ENCODE results near the gene AUTS2.

AUTS2 gene

DNA sequence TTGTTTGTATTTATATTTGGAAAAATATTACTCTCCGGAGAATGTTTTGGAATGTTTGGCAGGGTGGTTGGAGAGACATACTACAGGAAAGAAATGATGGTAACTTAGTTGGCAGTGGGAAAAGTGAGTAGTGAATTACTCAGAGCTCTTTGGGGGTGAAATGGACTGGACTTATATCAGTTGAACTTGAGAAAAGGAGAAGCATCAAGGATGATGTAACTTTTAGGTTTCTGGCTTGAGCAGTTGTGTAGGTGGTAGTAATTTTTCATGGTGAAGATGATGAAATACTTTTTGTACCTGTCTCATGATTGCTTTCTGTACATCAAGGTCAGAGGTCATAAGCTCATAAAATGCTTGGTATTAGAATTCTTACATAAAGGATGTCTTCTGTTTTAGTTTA lies 617.2 kb downstream of the AUTS2 start:
- no peak for DNase-seq (ENCODE audit: low read depth in 1 of 2, low spot score in 1 of 2)

DNA sequence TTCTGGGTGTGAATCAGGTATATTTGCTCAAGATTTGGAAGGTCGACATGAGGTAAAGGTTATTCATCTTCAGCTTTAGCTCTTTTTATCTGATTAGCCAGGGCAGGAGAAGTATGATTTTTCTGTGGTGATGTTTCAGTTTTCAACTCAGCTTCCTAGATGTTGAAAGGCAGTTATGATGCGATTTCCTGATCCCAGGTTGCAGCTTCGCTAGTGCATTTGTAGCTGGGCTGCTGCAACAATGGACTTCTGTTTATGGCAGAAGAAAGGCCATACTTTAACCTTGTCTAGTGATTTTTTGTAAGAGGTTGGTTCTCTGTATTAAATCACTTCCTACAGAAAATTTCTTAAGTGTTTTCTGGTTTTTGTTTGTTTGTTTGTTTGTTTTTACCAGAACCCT lies 619.3 kb downstream of the AUTS2 start:
- DNase-seq (ENCODE audit: low read depth in 1 of 2, low spot score in 1 of 2), result no peak

DNA sequence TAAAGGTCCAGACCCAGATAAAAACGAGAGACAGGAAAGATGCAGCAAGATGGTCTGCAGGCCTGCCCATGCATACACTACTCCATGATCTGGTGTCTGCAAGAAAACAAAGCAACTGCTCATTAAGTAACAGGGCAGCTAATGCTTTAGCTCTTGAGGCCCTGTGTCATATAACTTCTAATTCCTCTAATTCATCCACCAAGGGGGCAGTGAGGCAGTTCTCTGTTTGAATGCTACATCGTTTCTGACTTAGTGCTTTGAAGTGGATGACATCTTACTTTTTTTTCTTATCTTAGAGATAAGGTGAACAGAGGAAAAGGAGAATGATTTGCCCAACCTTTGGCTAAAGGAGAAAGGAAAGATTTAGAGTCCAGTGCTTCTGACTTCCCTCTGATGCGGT lies 619.7 kb downstream of the AUTS2 start:
- no peak for DNase-seq (ENCODE audit: low read depth in 1 of 2, low spot score in 1 of 2)

DNA sequence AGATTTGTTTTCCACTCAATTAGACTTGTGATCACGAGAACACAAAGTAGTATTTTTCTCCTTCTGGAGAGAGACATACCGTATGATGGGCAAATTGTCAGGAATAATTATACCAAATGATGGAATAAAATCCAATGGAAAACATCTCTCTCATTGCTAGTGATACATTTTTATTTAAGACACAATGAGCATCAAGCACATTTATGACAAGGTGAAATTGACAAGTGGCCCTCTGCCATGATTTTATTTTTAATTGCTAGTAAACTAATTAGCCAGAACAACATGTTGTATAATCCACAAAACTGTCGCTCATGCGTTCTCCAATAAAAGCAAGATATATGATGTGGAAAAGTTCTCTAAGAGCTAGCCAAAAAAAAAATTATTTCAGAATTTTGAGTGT lies 620.8 kb downstream of the AUTS2 start:
- no peak for DNase-seq (ENCODE audit: low read depth in 1 of 2, low spot score in 1 of 2)

DNA sequence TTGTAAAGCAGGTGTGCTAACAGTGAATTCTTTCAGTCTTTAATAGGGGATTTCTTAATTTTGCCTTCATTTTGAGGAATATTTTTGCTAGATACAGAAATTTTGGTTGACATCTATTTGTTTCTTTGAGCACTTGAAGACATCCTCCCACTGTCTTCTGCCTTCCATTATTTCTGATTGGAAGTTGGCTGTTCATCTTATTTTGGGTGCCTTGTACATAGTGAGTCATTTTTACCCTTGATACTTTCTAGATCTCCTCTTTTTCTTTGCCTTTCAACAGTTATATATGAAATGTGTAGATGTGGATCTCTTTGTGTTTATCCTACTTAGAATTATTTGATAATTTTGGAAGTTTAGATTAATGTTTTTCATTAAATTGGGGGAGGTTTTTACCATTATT lies 631.0 kb downstream of the AUTS2 start:
- DNase-seq (ENCODE audit: low read depth in 1 of 2, low spot score in 1 of 2), result no peak

DNA sequence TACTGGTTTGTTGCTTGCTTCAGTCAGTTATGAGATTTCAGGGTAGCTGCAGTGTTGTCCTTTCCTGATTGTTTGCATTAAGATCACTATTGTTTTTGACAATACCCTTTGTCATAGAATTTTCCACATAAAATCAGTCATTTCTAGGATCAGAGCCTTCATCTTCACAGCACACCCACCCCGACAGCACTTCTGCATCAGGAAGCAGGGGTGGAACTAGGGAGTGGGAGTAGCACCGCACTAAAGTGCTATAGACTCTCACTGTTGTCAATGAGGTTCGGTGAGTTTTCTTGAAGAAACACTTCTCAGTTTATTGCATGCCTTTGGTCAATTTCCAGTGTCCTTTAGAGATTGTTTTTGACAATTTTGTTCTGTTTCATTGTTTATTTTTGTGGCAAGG lies 632.5 kb downstream of the AUTS2 start:
- DNase-seq (ENCODE audit: low read depth in 1 of 2, low spot score in 1 of 2), result no peak

DNA sequence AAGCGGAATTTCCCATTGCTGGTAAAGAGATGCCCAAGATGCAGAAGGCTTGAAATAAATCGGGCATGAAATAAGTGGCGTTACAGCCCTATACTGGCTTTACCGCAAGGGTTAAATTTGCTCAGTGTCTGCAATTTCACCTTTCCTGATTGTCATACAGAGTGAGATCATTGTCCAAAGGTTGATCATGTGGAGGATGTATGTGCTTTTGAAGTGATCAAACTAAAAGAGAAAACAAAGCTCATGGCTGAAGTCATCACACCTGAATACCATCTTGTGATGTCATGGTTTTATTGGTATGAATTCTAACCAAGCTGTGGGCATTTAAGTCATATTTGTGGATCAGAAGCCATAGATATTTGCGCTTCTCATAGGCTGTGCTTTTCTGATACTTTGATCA lies 635.5 kb downstream of the AUTS2 start:
- DNase-seq (ENCODE audit: low read depth in 1 of 2, low spot score in 1 of 2), result no peak

DNA sequence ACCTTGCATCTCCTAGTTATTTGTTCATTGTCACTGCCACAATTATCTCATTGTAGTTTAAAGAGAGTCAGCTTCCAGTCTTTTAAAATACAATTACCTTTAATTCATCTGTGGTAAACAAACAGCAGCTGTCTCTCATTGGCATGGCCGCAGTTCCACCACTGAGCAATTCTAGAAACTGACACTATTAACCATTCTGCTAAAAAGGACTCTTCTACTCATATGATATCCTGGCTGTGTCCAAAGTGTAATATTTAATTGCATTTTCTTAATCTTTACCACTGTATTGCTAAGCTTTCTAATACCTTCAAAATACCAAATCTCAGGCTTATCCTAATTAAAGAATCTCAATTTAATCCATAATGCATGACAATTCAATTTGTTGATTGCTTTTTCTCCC lies 639.0 kb downstream of the AUTS2 start:
- DNase-seq (ENCODE audit: low read depth in 1 of 2, low spot score in 1 of 2), result no peak

DNA sequence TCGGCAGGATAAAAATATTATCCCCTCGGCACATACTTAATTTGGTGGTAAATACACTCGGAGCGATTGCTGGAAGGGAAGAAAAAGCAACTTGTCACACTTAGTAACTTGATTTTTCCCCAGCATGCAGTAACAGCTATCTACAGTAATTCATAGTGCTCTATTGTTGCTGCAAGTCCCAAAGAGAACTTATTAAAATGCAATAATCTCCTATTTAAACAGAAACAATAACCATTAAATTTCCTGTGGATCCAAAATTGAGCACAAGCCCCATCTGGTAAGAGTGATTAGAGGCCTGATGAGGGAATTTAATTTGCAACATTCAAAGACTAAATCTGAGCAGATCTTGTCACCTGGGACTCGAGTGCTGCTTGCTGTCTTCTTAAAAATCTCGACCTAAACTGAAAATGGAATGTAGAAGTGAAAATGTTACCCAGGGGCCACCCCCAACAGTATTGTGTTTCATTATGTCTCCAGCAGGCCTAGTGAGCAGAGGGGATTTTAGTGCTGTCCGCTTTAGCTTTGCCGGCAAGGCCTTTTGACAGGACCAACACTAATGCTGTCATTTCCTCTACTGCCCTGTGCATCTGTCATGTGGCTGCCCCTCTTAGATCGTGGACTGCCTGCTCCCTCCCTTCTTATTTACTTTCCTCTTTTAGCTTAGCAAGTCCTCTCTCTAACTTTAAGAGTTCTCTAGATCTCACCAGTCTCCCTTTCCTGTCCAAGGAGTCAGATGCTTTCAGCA lies 639.7 kb downstream of the AUTS2 start:
- no peak for DNase-seq (ENCODE audit: low read depth in 1 of 2, low spot score in 1 of 2)

DNA sequence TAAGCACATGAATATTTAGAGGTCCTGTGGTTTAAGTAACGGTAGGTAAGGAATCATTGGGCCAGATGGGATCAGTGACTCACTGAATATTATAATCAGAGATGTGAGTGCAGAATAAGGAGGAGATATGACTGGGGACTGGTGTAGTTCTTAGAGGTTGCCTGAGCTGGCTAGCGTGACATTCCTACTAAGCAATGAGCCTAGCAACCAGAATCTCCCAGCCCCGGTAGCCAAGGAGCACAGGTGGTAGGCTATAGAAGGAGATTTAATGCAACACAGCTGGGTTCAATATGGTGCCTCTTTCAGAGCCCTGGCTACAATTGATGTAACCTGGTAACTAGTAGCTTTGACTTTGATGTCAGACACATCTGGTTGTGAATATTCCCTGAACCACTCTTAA lies 641.6 kb downstream of the AUTS2 start:
- DNase-seq (ENCODE audit: low read depth in 1 of 2, low spot score in 1 of 2), result no peak

DNA sequence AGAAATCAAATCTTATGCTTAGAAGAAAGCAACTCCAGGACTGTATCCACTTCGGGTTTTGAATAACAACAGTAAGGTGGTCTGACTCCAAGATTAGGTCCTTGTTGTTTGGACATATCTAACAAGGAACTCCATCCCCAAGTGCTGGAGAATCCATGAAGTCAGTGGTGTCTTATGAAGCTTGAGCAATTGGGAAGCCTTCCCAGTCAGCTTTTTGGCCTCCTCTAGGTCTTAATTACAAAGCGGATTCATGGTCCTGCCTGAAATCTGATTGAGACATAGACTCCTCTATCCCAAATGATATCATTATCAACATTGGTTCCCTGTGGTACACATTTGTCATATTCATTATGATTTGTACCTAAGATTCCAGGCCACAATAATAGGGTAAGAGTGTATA lies 642.6 kb downstream of the AUTS2 start:
- DNase-seq (ENCODE audit: low read depth in 1 of 2, low spot score in 1 of 2), result no peak

DNA sequence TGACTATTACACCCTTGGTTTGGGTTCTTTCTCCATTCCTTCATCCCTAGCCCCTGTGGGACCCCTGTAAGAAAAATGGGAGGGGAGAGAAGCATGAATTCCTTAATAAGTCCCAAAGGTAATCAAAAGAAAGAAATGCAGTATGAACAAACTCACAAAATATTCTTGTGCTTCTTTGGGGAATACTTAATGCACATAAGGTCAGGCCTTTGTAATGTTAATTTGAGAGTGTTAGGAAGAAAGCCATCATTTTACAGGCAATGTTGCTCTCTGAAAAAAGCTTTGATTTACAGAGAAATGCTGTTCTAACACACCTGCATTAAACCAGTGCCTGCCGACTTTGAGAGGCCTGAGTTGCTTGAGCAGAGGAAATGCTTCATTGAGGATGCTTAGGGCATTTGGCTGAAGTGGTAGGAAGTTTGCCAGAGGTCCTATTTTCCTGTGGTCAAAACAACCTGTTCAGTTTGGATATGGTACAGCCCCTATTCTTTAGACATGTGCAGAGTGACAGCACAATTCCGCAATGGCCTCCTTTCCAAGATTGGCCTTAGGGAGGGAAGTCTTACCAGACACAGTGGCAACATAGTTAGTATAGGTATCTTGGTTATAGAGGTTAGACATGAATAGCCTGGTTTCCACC lies 643.4 kb downstream of the AUTS2 start:
- no peak for DNase-seq (ENCODE audit: low read depth in 1 of 2, low spot score in 1 of 2)

DNA sequence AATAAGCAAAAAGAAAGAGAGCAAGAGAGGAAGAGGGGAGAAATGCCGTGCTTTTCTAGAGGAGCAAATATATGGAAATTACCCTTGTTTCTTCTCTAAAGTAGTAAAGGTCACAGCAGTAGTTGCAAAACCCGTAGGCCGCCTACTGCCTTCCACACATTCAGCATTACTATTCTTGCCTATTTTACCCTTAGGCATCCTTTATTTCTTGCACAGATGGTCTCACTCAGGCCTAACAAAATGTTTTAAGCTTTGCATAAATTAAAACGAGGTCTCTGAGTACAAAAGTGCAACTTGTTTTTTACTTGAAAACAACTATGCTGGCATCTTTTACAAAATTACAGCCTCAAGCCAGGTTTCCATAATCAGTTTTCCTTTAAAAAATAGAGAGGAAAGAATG lies 644.6 kb downstream of the AUTS2 start:
- no peak for DNase-seq (ENCODE audit: low read depth in 1 of 2, low spot score in 1 of 2)

DNA sequence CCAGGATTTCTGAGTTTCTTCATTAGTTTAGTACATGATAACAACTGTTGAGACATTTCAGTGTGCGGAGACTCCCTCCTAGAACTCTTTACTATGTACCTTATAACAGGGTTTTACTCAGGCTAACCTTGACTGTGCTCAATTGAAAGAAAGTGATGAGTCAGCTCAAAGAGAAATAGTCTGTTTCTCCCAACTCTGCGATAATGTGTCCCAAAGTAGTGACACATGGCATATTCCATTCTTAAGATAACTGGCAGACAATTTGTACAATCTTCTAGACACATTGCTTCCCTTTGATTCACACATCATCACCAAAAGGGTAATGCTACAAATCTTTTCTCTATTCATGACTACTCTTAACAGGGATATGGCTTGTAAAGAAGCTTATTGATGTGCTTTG lies 645.2 kb downstream of the AUTS2 start:
- DNase-seq (ENCODE audit: low read depth in 1 of 2, low spot score in 1 of 2), result no peak

DNA sequence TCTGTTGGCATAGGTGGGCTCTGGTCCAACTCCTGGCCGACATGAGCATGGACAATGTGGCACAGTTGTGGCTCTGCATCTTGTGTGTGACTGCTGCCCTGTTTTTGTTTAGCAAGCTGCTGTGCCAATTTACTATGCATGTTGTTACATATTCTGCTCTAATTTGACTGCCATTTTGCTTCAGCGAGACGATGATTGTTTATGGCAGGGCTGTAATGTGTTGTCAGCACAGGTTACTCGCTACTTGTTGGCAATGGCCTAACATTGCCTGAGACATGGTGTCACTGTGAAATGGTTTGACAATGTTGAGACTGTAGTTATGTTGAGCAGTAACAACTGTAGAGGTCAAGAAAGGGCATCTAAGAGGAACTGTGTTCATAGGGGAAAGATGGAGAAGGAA lies 659.6 kb downstream of the AUTS2 start:
- DNase-seq (ENCODE audit: low read depth in 1 of 2, low spot score in 1 of 2), result no peak

DNA sequence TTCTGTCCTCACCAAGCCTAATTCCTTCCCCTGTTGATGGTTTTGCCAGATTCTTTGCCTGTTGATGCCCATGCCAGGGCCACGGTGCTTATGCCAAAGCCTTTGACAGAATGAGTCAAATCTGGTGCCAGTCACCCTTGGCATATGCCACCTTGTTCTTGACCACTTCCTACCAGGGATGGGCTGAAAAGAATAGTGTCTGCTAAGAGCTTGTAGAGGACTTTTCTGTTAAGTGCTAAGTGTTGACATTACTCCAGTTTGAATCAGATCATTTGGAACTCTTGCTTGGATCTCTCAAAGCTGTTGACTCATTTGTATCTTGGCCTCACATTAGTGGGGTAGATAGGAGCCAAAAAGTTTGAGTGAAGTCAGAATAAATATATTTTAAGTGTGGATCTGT lies 661.2 kb downstream of the AUTS2 start:
- no peak for DNase-seq (ENCODE audit: low read depth in 1 of 2, low spot score in 1 of 2)

DNA sequence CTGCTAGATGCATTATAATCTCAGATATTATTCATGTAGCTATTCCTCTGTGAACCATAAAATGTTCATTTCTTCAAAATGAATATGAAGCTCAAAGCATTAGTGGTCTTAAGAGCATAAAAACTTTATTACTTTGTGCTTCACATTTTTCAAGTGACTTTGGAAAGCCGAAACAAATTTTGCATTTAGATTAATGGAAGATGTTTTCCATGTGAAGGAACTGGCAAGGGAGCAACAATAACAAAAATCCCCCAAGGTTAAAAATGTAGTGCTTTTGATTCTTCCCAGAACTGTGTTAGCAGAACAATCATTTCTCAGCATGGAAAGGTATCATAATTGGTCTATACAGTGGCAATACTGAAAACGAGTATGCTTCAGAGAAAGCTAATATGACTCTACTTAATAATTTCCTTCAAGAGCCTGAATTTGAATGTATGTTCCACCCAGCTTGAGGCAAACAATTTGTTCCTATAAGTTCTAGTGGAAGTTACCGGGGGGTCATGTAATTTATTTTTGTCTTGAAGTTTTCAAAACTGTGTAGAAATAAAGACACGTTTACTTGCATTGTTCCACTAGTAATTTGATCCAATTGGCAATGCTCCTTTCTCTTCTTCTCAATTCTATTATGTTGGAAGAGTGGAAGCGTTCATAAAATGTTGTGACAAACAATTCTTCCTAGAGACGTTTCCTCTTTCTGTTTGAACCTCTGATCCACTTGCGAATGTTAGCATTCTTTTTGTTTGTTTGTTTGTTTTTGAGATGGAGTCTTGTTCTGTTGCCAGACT lies 665.4 kb downstream of the AUTS2 start:
- DNase-seq (ENCODE audit: low read depth in 1 of 2, low spot score in 1 of 2), result no peak

DNA sequence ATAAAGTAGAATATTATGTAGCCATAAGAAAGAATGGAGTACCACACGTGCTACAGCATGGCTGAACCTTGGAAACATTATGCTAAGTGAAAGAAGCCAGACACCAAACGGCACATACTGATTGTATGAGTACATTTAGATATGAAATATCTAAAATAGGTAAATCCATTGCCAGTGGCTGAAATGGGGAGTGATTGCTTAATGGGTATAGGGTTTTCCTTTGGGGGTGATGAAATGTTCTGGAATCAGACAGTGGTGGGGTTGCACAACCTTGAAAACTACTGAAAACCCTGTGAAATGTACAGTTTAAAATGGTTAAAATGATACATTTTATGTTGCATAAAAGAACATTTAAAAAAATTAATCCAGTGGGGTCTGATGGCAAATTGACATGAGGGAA lies 667.9 kb downstream of the AUTS2 start:
- no peak for DNase-seq (ENCODE audit: low read depth in 1 of 2, low spot score in 1 of 2)

DNA sequence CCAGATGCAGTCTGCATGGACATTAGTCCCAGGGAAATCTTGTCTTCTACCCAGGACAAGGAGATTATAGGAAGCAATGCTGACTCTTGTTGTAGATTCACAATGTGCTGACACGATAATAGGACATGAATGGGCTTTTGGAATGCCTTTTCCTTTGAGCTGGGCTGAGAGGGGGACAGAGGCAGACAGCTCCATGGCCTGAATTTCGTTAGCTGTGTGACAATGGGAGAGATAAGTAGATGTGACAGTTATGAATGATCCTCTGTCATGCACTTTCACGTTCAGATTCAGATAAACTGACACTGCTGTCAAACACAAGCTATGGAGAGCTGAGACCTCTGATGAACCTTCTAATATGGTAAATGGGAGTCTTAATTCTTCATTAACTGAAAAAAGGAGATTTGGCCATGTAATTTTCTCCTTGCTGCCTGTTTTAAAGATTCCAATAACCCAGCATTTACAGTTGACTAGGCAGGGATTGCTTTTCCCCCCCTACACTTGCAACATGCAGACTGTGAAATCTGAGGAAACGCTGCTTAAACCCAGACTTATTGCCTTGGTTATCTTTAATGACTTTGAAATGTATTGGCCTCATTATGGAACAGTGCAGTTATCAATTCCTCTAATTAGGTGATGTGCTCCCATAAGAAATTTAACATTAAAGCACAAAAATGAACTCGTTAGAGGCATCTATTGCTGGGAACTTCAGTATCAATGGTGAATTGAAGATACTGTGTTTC lies 669.3 kb downstream of the AUTS2 start:
- no peak for DNase-seq (ENCODE audit: low read depth in 1 of 2, low spot score in 1 of 2)

DNA sequence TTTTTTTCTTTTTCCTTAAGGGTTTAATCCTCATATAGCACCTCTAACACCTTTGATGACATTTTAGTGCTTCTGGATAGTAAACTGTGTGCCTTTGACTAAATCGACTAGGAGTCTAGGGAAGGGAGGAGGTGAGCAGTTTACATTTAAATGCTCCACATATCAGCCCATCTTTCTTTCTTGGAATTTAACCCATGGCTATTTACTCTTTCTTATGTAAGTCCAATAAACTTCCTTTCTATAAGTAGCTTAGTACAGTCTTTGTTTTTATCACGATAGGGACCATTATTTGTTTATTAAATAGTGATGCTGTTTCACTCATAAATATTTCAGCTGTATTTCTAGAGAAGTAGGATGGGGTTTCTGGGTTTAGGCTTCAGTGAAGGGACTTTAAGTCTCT lies 669.9 kb downstream of the AUTS2 start:
- DNase-seq (ENCODE audit: low read depth in 1 of 2, low spot score in 1 of 2), result no peak

DNA sequence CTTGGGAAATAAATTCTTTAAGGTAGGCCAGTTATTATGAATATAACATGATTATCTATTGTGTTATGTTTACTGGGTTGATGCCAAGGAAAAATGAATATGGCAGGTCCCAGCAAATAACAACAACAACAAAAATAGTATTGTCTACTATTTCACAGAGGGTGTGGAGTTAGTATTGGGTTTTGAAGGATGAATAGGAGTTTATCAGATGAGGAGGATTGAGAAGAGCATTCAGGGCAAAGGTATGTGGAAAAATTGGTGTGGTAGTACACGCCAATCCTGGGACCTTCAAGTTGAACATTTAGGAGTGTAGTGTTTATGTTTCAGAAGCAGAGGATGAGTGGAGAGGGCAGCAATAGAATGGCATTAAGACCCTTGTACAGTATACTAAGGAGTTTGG lies 671.9 kb downstream of the AUTS2 start:
- DNase-seq (ENCODE audit: low read depth in 1 of 2, low spot score in 1 of 2), result no peak

DNA sequence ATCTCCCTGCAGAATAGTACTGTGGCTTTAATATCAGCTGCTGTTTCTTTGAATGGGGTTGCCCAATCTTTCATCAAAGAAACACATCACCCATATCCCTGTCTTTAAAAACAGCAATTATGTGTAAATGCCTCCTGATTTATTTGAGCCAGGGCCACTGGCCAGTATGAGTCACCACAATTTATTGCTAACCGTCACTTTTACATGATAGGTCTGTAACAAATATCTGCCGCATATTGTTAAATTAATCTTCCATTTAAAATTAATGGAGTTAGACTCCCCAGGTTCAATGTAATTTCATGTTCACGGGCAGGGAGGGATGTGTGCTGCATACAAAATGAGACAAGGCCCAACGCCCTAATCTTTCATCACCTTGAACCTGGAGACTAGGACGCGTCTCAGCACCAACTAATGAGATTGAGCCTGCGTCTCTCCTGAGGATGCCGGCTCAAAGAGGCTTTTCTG lies 673.4 kb downstream of the AUTS2 start:
- no peak for DNase-seq (ENCODE audit: low read depth in 1 of 2, low spot score in 1 of 2)
